Fibroblast of peridontal ligament (primary cell): ENCODE results near the gene ABCB8.

ENCODE experiments used
- DNase-seq: peaks from one replicate; pipeline ENCODE4 v3.0.0-alpha.2; 2010; ENCODE audit errors: extremely low read depth

Gene ABCB8

GRCh38 chr7:151057989-151058780, 29.9 kb downstream of the ABCB8 start:
- DNase-seq: peak; percentile 100

GRCh38 chr7:151058781-151059366, 30.6 kb downstream of the ABCB8 start:
- peak; percentile 48 for DNase-seq

- DNase-seq: peak; percentile 48
Measured at GRCh38 chr7:151059367-151060112, 31.3 kb downstream of the ABCB8 start, which contains the start of gene SLC4A2. SLC4A2 (plus strand) TSS chr7:151059589; CDS start chr7:151061988, 2,399 bp downstream.

- DNase-seq: no peak
Measured at GRCh38 chr7:151060113-151060415, 31.8 kb downstream of the ABCB8 start.

- peak; percentile 12 for DNase-seq
Measured at GRCh38 chr7:151060416-151061212, 32.4 kb downstream of the ABCB8 start.

DNA sequence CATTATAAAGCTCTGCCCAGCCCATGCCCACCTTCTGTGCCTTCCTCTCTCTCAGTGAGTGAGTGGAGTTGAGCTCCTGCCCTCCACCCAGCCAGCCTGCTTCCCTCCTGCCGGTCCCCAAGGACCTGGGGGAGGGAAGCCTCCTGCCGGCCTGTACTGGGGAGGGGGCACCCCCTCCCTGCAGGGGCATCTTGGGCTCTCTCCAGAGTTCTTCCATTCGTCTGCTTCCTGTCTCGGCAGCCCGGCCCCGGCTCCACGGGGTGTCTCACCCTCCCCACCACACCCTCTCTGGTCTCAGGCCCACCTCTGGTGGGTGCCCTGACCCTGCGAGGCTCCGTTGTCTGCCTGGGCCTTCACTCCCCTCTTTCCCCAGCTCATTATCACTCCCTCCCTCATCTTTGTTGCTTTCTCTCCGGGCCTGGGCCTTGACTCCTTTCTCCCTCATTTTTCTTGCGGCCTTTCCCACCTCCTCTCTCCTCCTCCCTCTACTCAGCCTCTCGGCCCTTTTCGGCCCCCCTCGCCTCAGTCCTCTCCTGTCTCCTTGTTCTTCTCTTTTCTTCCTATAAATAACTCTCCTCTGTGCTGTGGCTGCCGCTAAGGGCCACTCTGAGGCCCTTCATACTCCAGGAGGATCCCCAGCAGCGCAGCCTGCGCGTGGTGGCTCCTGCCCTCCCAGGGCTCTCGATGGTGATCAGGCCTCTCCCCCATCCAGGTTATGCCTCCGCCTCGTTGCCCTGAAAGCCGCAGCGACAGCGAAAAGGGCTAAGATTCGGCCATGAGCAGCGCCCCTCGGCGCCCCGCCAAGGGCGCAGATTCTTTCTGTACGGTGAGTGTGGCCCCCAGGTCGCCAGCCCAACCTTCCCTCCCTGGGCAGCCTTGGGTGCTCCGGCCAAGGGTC, 33.2 kb downstream of the ABCB8 start:
- DNase-seq: no peak

DNA sequence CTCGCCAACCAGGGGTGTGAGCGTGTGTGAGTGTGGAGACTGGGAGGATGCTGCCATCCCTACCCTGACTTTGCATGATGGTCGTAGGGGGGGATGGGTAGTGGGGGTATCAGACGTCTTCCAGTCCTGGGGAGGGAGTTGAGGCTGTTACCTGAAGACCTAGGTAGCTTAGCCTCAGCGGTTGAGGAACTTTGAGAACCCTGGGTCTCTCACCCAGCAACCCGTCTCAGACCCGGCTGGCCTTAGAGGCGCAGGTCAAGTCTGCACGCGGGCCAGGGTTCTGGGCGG, 33.8 kb downstream of the ABCB8 start:
- no peak for DNase-seq

GRCh38 chr7:151062399-151063211, 34.4 kb downstream of the ABCB8 start:
- peak; percentile 27 for DNase-seq

DNA sequence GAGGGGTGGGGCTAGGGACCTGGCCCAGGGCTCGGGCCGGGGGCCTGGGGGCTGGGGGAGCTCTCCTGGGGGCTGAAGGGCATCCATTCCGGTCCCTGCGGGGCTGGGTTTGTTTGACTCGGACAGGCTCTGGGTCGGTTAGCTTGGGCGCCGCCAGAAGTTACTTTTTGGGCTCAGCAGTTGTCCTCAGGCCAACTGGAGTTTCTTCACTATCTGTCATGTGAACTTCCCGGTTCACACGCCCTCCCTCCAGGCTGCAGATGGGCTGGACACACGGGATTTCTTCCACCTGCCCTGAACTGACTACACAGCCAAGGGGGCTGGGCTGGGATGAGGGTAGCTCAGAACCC, 34.9 kb downstream of the ABCB8 start:
- peak; percentile 46 for DNase-seq

- DNase-seq: no peak
Measured at GRCh38 chr7:151064454-151064853, 36.2 kb downstream of the ABCB8 start.

DNA sequence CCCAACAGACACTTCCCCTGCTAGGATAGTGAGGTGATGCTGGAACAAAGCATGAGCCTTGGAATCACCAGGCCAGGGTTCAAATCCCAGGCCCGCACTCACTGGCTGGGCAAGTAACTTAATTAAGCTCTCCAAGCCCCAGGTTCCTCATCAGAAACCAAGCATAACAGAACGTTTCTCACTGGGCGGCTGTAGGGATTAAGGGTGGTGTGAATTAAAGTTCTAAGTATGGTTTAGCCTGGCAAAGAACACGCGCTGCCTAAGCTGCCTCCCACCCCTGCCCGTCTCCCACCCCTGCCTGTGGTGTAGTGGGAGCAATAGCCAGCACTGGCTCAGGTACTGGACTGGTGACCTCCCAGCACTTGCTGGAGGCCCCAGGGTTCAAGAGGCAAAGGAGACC, 36.7 kb downstream of the ABCB8 start:
- no peak for DNase-seq

GRCh38 chr7:151065516-151065915, 37.3 kb downstream of the ABCB8 start:
- DNase-seq: no peak

DNA sequence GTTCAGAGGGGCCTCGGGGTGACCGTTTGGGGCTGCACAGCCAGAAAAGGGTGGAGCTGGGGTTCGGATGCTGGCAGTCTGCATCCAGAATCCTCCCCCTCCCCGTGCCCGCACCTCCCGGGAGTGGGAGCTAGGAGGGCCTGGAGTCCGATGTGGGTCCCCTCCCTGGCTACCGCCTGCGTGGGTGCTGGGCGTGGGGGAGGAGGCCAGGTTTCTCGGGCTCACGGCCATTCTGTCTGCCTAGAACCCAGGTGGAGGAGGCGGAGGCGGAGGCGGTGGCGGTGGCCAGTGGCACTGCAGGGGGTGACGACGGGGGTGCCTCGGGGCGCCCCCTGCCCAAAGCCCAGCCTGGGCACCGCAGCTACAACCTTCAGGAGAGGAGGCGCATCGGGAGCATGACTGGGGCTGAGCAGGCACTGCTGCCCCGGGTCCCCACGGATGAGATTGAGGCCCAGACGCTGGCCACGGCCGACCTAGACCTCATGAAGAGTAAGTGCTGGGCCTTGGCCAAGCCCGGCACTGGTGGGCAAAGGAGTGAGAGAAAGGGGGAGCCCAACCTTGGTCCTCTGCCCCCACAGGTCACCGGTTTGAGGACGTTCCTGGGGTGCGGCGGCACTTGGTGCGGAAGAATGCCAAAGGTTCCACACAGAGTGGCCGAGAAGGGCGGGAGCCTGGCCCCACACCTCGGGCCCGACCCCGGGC, 38.2 kb downstream of the ABCB8 start:
- DNase-seq: no peak

DNA sequence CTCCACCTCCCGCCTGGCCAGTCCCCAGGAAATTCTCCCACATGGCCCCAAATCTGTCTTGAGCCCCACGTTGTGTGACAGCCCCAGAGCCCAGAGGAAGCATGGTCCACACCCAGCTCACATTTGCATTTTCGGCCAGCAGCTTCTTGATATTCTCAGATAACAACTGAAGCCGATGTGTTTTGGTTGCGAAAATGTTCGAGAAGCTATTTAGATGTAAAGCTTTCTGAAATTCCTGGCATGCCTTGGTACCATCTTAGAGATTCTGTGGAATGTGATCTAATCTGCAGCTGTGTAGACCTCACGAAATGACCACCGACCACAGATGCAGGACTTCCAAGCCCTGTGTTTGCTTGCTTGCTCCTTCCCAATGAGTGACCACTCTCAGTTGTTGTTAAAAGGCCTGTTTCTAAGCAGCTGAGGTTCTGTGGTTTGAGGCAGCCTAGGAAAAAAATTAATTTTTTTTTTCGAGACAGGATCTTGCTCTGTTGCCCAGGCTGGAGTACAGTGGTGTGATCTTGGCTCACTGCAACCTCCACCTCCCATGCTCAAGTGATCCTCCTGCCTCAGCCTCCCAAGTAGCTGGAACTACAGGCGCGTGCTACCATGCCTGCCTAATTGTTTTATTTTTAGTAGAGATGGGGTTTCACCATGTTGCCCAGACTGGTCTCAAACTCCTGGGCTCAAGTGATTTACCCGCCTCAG, 40.0 kb downstream of the ABCB8 start:
- DNase-seq: no peak

GRCh38 chr7:151069841-151070573, 41.8 kb downstream of the ABCB8 start:
- no peak for DNase-seq

GRCh38 chr7:151070574-151070960, 42.3 kb downstream of the ABCB8 start:
- no peak for DNase-seq

DNA sequence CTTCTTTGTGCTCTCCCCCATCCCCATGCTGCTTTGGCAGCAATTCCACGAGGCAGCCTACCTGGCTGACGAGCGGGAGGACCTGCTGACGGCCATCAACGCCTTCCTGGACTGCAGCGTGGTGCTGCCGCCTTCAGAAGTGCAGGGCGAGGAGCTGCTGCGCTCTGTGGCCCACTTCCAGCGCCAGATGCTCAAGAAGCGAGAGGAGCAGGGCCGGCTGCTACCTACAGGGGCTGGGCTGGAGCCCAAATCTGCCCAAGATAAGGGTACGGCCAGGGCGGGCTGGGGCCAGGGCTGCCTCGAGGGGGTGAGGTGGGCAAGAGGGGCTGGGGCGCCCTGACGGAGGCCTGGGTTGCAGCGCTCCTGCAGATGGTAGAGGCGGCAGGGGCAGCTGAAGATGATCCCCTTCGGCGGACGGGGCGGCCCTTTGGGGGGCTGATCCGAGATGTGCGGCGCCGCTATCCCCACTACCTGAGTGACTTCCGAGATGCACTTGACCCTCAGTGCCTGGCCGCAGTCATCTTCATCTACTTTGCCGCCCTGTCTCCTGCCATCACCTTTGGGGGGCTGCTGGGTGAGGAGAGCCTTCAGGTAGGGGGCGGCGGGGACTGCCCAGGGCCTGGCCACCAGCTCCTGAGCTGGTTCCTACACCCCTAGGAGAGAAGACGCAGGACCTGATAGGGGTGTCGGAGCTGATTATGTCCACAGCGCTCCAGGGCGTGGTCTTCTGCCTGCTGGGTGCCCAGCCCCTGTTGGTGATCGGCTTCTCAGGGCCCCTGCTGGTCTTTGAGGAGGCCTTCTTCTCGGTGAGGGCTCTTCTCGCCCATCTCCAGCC, 43.0 kb downstream of the ABCB8 start:
- DNase-seq: no peak

- DNase-seq: no peak
Measured at GRCh38 chr7:151073990-151074389, 45.7 kb downstream of the ABCB8 start.
